H9 (cell line): ENCODE results near the gene NUP160. TPM values are rescaled to one million over a fixed set of nuclear protein-coding genes. Genes with fewer than 3 reads are reported as not detected.

ENCODE experiments used
- DNase-seq: peaks from one replicate; pipeline ENCODE4 v3.0.0-alpha.2; 2017
- H2AFZ ChIP-seq: one replicate; pipeline ENCODE4 v1.6.1; 2013; ENCODE audit warnings: mild to moderate bottlenecking, low read length, control low read depth, moderate library complexity
- H2AK5ac ChIP-seq: 2 replicates; pipeline ENCODE4 v1.6.1; 2013; ENCODE audit warnings: low read length, control low read depth, mixed read lengths; ENCODE audit not compliant: insufficient read length
- H2BK120ac ChIP-seq: one replicate; pipeline ENCODE4 v1.6.1; 2013; ENCODE audit warnings: low read depth, mild to moderate bottlenecking, low read length, control low read depth, inconsistent platforms; ENCODE audit not compliant: poor library complexity, severe bottlenecking
- H2BK12ac ChIP-seq: 2 replicates; pipeline ENCODE4 v1.6.1; 2013; ENCODE audit warnings: low read length, control low read depth, mixed read lengths, low read depth; ENCODE audit not compliant: insufficient read length
- H2BK15ac ChIP-seq: 2 replicates; pipeline ENCODE4 v1.6.1; 2013; ENCODE audit warnings: low read depth, low read length, control low read depth
- H2BK20ac ChIP-seq: one replicate; pipeline ENCODE4 v1.6.1; 2013; ENCODE audit warnings: low read depth, mild to moderate bottlenecking, low read length, control low read depth, inconsistent platforms; ENCODE audit not compliant: poor library complexity, severe bottlenecking
- H2BK5ac ChIP-seq: 2 replicates; pipeline ENCODE4 v1.6.1; 2013; ENCODE audit warnings: low read length, control low read depth, mixed read lengths; ENCODE audit not compliant: insufficient read length
- H3K14ac ChIP-seq: 2 replicates; pipeline ENCODE4 v1.6.1; 2013; ENCODE audit warnings: low read length, control low read depth; ENCODE audit not compliant: insufficient read depth
- H3K18ac ChIP-seq: 2 replicates; pipeline ENCODE4 v1.6.1; 2013; ENCODE audit warnings: low read depth, mild to moderate bottlenecking, mixed read lengths, low read length, control low read depth; ENCODE audit not compliant: insufficient read length
- H3K23ac ChIP-seq: 2 replicates; pipeline ENCODE4 v1.6.1; 2013; ENCODE audit warnings: low read length, control low read depth, mixed read lengths, low read depth; ENCODE audit not compliant: insufficient read length
- H3K23me2 ChIP-seq: 2 replicates; pipeline ENCODE4 v1.6.1; 2013; ENCODE audit warnings: low read depth, mild to moderate bottlenecking, mixed read lengths, low read length, control low read depth; ENCODE audit not compliant: insufficient read length, poor library complexity, severe bottlenecking
- H3K27ac ChIP-seq: 2 replicates; pipeline ENCODE4 v1.5.1; 2013; ENCODE audit warnings: low read length, control low read depth, mixed read lengths, low read depth; ENCODE audit not compliant: insufficient read length
- H3K27me3 ChIP-seq: 2 replicates; pipeline ENCODE4 v1.6.1; 2013; ENCODE audit warnings: low read length, control low read depth, inconsistent platforms; ENCODE audit not compliant: insufficient read depth
- H3K4ac ChIP-seq: 2 replicates; pipeline ENCODE4 v1.6.1; 2013; ENCODE audit warnings: low read depth, mild to moderate bottlenecking, control low read depth, inconsistent platforms, low read length, moderate library complexity
- H3K4me1 ChIP-seq: 2 replicates; pipeline ENCODE4 v1.6.1; 2013; ENCODE audit warnings: low read length, control low read depth, inconsistent platforms; ENCODE audit not compliant: insufficient read depth
- H3K4me2 ChIP-seq: 2 replicates; pipeline ENCODE4 v1.6.1; 2013; ENCODE audit warnings: low read length, control low read depth, mixed read lengths; ENCODE audit not compliant: insufficient read length, insufficient read depth
- H3K56ac ChIP-seq: 2 replicates; pipeline ENCODE4 v1.6.1; 2013; ENCODE audit warnings: low read depth, mild to moderate bottlenecking, mixed read lengths, low read length, control low read depth; ENCODE audit not compliant: insufficient read length
- H3K79me1 ChIP-seq: 2 replicates; pipeline ENCODE4 v1.6.1; 2013; ENCODE audit warnings: low read depth, mild to moderate bottlenecking, moderate library complexity, low read length, control low read depth, inconsistent platforms; ENCODE audit not compliant: insufficient read depth, poor library complexity, severe bottlenecking
- H3K79me2 ChIP-seq: 2 replicates; pipeline ENCODE4 v1.6.1; 2013; ENCODE audit warnings: low read length, control low read depth, inconsistent platforms; ENCODE audit not compliant: insufficient read depth
- H3K9ac ChIP-seq: 2 replicates; pipeline ENCODE4 v1.6.1; 2013; ENCODE audit warnings: low read length, control low read depth, mixed read lengths; ENCODE audit not compliant: insufficient read length; ENCODE audit errors: extremely low read depth
- H3K9me3 ChIP-seq: one replicate; pipeline ENCODE4 v1.6.1; 2013; ENCODE audit warnings: low read depth, low read length, inconsistent platforms; ENCODE audit not compliant: control insufficient read depth
- H3T11ph ChIP-seq: one replicate; pipeline ENCODE4 v1.6.1; 2013; ENCODE audit warnings: mild to moderate bottlenecking, low read length, control low read depth, inconsistent platforms
- H4K20me1 ChIP-seq: one replicate; pipeline ENCODE4 v1.6.1; 2013; ENCODE audit not compliant: control insufficient read depth, insufficient read length, insufficient read depth
- H4K5ac ChIP-seq: 2 replicates; pipeline ENCODE4 v1.6.1; 2013; ENCODE audit warnings: low read depth, mild to moderate bottlenecking, mixed read lengths, low read length, control low read depth; ENCODE audit not compliant: insufficient read length
- H4K8ac ChIP-seq: replicated peaks from 2 replicates; pipeline ENCODE4 v1.6.1; 2013; ENCODE audit warnings: low read length, control low read depth, mixed read lengths, low read depth; ENCODE audit not compliant: insufficient read length
- H4K91ac ChIP-seq: 2 replicates; pipeline ENCODE4 v1.6.1; 2013; ENCODE audit warnings: low read depth, mild to moderate bottlenecking, moderate library complexity, mixed read lengths, low read length, control low read depth; ENCODE audit not compliant: insufficient read length
- H3K27ac Mint-ChIP-seq, 3 experiments: 2 replicates in 2 of 3; 3 replicates in 1 of 3; pipeline ENCODE4 v1.8.0; 2020 to 2021; ENCODE audit warnings: mixed read lengths in 3 of 3, mild to moderate bottlenecking in 1 of 3, moderate library complexity in 1 of 3
- H3K27me3 Mint-ChIP-seq: 2 replicates; pipeline ENCODE4 v1.8.0; 2021; ENCODE audit warnings: low read depth, mild to moderate bottlenecking, moderate library complexity, mixed read lengths
- H3K36me3 Mint-ChIP-seq, 3 experiments: 2 replicates in 2 of 3; 3 replicates in 1 of 3; pipeline ENCODE4 v1.8.0; 2020 to 2021; ENCODE audit warnings: low read depth in 3 of 3, mixed read lengths in 3 of 3; ENCODE audit not compliant: insufficient read depth in 1 of 3
- H3K4me1 Mint-ChIP-seq, 2 experiments: 2 replicates each; pipeline ENCODE4 v1.8.0; 2020; ENCODE audit warnings: mixed read lengths in 2 of 2
- H3K4me3 Mint-ChIP-seq, 2 experiments: 2 replicates in 1 of 2; 3 replicates in 1 of 2; pipeline ENCODE4 v1.8.0; 2020 to 2021; ENCODE audit warnings: mild to moderate bottlenecking in 2 of 2, mixed read lengths in 2 of 2, moderate library complexity in 1 of 2
- H3K9me3 Mint-ChIP-seq, 2 experiments: 2 replicates in 1 of 2; 3 replicates in 1 of 2; pipeline ENCODE4 v1.8.0; 2020; ENCODE audit warnings: mild to moderate bottlenecking in 2 of 2, mixed read lengths in 2 of 2, moderate library complexity in 1 of 2
- WGBS: extraction: QIAGEN DNeasy Blood & Tissue Kit; methylation state at CpG from one replicate; pipeline ENCODE4 v1.1.7; 2013; ENCODE audit warnings: missing lambda C conversion rate, low lambda C conversion rate, mixed read lengths; ENCODE audit not compliant: insufficient read length; ENCODE audit errors: extremely low coverage; 5-methylcytosine and 5-hydroxymethylcytosine counted together
- total RNA-seq: library from RNA; stranded (reverse); gene quantifications from 2 replicates; pipeline ENCODE4 v1.2.1, GENCODE V29; 2021
- TF ChIP-seq, protein P1 (sequence below): fragments of 200-600 bp; sonication (generic); conservative IDR thresholded peaks from 3 replicates; pipeline ENCODE4 v1.8.0; 2021; ENCODE audit warnings: antibody characterized with exemption, mild to moderate bottlenecking

NUP160 gene
- total RNA-seq, 1 experiment from 2014 or later: 86.1 TPM

DNA sequence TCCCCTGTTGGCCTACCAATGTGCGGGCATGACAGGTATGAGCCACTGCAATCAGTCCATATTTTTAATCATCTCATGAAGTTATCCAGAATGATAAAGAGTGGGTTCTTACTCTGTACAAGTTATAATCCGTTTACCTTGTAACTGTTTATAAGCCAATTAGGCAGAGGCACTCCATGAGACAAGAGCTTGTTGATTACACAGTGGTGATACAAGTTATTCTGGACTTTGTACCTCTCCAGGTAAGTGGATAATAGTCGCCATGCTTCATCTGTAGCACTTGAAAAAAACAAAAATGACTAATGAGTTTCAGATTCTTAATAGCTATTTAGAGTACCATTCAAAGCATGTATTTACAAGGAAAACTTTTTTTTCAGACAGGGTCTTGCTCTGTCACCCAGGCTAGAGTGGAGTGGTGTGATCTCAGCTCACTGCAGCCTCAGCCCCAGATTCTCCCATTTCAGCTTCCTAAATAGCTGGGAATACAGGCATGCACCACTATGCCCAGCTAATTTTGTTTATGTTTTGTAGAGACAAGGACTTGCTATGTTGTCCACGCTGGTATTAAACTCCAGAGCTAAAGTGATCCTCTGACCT is 63.3 kb downstream of the NUP160 start:
- H3K9me3 Mint-ChIP-seq: no peaks in the 10 kb centered on the region
- Histone ChIP-seq H3K14ac (no peak overlapping the region), H3K27me3 (no peaks in the 10 kb centered on the region), H3K27ac (no peak overlapping the region), H2BK20ac (no peak overlapping the region), H3K23me2 (no peaks in the 10 kb centered on the region), H4K91ac (no peak overlapping the region), H2AK5ac (no peak overlapping the region), H4K20me1 (no peaks in the 10 kb centered on the region), H3K4me1 (no peaks in the 10 kb centered on the region), H3K9me3 (no peaks in the 10 kb centered on the region), H4K8ac (no peak overlapping the region), H3K4ac (no peak overlapping the region), H3K9ac (no peak overlapping the region), H3K23ac (no peak overlapping the region), H3K4me2 (no peak overlapping the region), H3T11ph (no peak overlapping the region), H3K79me1 (no peaks in the 10 kb centered on the region), H3K79me2 (no peaks in the 10 kb centered on the region), H2BK120ac (no peak overlapping the region), H2BK12ac (no peak overlapping the region), H3K56ac (no peak overlapping the region), H2BK5ac (no peak overlapping the region), H2AFZ (no peak overlapping the region), H3K18ac (no peak overlapping the region), H4K5ac (no peak overlapping the region), H2BK15ac (no peak overlapping the region)
- H3K27ac Mint-ChIP-seq: no peak overlapping the region
- H3K36me3 Mint-ChIP-seq: peaks cover 31 to 87% (median 60%) of the 10 kb centered on the region in 3 experiments; a peak in 6 of 7 replicates
- no peak for DNase-seq
- H3K27me3 Mint-ChIP-seq: no peaks in the 10 kb centered on the region
- no peak overlapping the region for H3K4me3 Mint-ChIP-seq
- no peaks in the 10 kb centered on the region for H3K4me1 Mint-ChIP-seq
- TF ChIP-seq, protein P1, sequence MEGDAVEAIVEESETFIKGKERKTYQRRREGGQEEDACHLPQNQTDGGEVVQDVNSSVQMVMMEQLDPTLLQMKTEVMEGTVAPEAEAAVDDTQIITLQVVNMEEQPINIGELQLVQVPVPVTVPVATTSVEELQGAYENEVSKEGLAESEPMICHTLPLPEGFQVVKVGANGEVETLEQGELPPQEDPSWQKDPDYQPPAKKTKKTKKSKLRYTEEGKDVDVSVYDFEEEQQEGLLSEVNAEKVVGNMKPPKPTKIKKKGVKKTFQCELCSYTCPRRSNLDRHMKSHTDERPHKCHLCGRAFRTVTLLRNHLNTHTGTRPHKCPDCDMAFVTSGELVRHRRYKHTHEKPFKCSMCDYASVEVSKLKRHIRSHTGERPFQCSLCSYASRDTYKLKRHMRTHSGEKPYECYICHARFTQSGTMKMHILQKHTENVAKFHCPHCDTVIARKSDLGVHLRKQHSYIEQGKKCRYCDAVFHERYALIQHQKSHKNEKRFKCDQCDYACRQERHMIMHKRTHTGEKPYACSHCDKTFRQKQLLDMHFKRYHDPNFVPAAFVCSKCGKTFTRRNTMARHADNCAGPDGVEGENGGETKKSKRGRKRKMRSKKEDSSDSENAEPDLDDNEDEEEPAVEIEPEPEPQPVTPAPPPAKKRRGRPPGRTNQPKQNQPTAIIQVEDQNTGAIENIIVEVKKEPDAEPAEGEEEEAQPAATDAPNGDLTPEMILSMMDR: no peak
- WGBS: no CpG with 5 or more reads among the region's 4 CpGs
